Measurements from ENCODE around the gene UGT1A10.
"Not testable (repeated sequence)": the region's sequence is repeated elsewhere in the genome, so short reads cannot be mapped to it uniquely, and the experiment has no call there.

Gene UGT1A10

GRCh38 chr2:233650981-233651380 is 14.7 kb downstream of the UGT1A10 start:
- no peak for TF ChIP-seq CTCF (IDR thresholded peaks at IDR 0.05; ENCODE audit: insufficient read depth, low read length, poor library complexity, severe bottlenecking)
- no peaks in the 10 kb centered on the region for H3K27me3 ChIP-seq (replicated peaks; ENCODE audit: control insufficient read depth, insufficient read depth, low read length)
- H3K4me3 ChIP-seq (replicated peaks; ENCODE audit: low read depth, low read length), result no peak overlapping the region
- no peaks in the 10 kb centered on the region for H3K36me3 ChIP-seq (ENCODE audit: control insufficient read depth, insufficient read depth, low read length)
- DNase-seq (ENCODE audit: extremely low read depth, insufficient read length), result no peak

GRCh38 chr2:233651430-233651829 is 15.2 kb downstream of the UGT1A10 start:
- H3K27me3 ChIP-seq (replicated peaks; ENCODE audit: control insufficient read depth, insufficient read depth, low read length), result no peaks in the 10 kb centered on the region
- no peak for DNase-seq (ENCODE audit: extremely low read depth, insufficient read length)
- no peaks in the 10 kb centered on the region for H3K36me3 ChIP-seq (ENCODE audit: control insufficient read depth, insufficient read depth, low read length)
- no peak overlapping the region for H3K4me3 ChIP-seq (replicated peaks; ENCODE audit: low read depth, low read length)
- TF ChIP-seq CTCF (IDR thresholded peaks at IDR 0.05; ENCODE audit: insufficient read depth, low read length, poor library complexity, severe bottlenecking), result no peak

- no peaks in the 10 kb centered on the region for H3K27me3 ChIP-seq (replicated peaks; ENCODE audit: control insufficient read depth, insufficient read depth, low read length)
- no peak for TF ChIP-seq CTCF (IDR thresholded peaks at IDR 0.05; ENCODE audit: insufficient read depth, low read length, poor library complexity, severe bottlenecking)
- H3K36me3 ChIP-seq (ENCODE audit: control insufficient read depth, insufficient read depth, low read length), result no peaks in the 10 kb centered on the region
- DNase-seq (ENCODE audit: extremely low read depth, insufficient read length), result no peak
- no peak overlapping the region for H3K4me3 ChIP-seq (replicated peaks; ENCODE audit: low read depth, low read length)
These were observed 18.3 kb downstream of the UGT1A10 start for GRCh38 chr2:233654501-233654900.

- TF ChIP-seq CTCF (IDR thresholded peaks at IDR 0.05; ENCODE audit: insufficient read depth, low read length, poor library complexity, severe bottlenecking), result no peak
- Histone ChIP-seq H3K27me3 (replicated peaks; ENCODE audit: control insufficient read depth, insufficient read depth, low read length) (no peaks in the 10 kb centered on the region), H3K36me3 (ENCODE audit: control insufficient read depth, insufficient read depth, low read length) (no peaks in the 10 kb centered on the region), H3K4me3 (replicated peaks; ENCODE audit: low read depth, low read length) (no peak overlapping the region)
- no peak for DNase-seq (ENCODE audit: extremely low read depth, insufficient read length)
These were observed 18.8 kb downstream of the UGT1A10 start for GRCh38 chr2:233655043-233655442.

- H3K27me3 ChIP-seq (replicated peaks; ENCODE audit: control insufficient read depth, insufficient read depth, low read length); H3K4me3 ChIP-seq (replicated peaks; ENCODE audit: low read depth, low read length); DNase-seq (ENCODE audit: extremely low read depth, insufficient read length); H3K36me3 ChIP-seq (ENCODE audit: control insufficient read depth, insufficient read depth, low read length): not testable (repeated sequence)
These were observed 19.7 kb downstream of the UGT1A10 start for GRCh38 chr2:233655943-233656342.

GRCh38 chr2:233656443-233656842 is 20.2 kb downstream of the UGT1A10 start:
- no peaks in the 10 kb centered on the region for H3K36me3 ChIP-seq (ENCODE audit: control insufficient read depth, insufficient read depth, low read length)
- no peak for TF ChIP-seq CTCF (IDR thresholded peaks at IDR 0.05; ENCODE audit: insufficient read depth, low read length, poor library complexity, severe bottlenecking)
- no peaks in the 10 kb centered on the region for H3K27me3 ChIP-seq (replicated peaks; ENCODE audit: control insufficient read depth, insufficient read depth, low read length)
- DNase-seq (ENCODE audit: extremely low read depth, insufficient read length), result peak; percentile 3
- no peak overlapping the region for H3K4me3 ChIP-seq (replicated peaks; ENCODE audit: low read depth, low read length)

All from GM06990 (cell line).